BE2C (cell line): ENCODE results near the gene SOX5.
"Not testable (repeated sequence)": the region's sequence is repeated elsewhere in the genome, so short reads cannot be mapped to it uniquely, and the experiment has no call there.

Experiments
- DNase-seq: peaks from one replicate; pipeline ENCODE4 v3.0.0-alpha.2; 2020
- H3K27me3 ChIP-seq: fragments of 250-450 bp; sonication (Bioruptor Pico); 2 replicates; pipeline ENCODE4 v1.5.1; 2020; ENCODE audit warnings: mild to moderate bottlenecking
- H3K36me3 ChIP-seq: fragments of 250-450 bp; sonication (Bioruptor Pico); 2 replicates; pipeline ENCODE4 v1.5.1; 2020; ENCODE audit warnings: mild to moderate bottlenecking
- H3K4me1 ChIP-seq: fragments of 250-450 bp; sonication (Bioruptor Pico); 2 replicates; pipeline ENCODE4 v1.5.1; 2020
- H3K4me3 ChIP-seq: 2 replicates; pipeline ENCODE4 v1.5.1; 2011; ENCODE audit warnings: low read depth, low read length
- H3K9me3 ChIP-seq: fragments of 250-450 bp; sonication (Bioruptor Pico); 2 replicates; pipeline ENCODE4 v1.5.1; 2020
- CTCF ChIP-seq: IDR thresholded peaks from 2 replicates; pipeline ENCODE4 v1.5.1; 2012; ENCODE audit warnings: mild to moderate bottlenecking, low read depth, low read length

The SOX5 gene

GRCh38 chr12:23495472-23495871 is 454.0 kb downstream of the SOX5 start:
- Histone ChIP-seq H3K36me3 (no peaks in the 10 kb centered on the region), H3K4me1 (no peaks in the 10 kb centered on the region), H3K27me3 (no peaks in the 10 kb centered on the region), H3K4me3 (no peak overlapping the region), H3K9me3 (no peaks in the 10 kb centered on the region)
- no peak for TF ChIP-seq CTCF
- no peak for DNase-seq

DNA sequence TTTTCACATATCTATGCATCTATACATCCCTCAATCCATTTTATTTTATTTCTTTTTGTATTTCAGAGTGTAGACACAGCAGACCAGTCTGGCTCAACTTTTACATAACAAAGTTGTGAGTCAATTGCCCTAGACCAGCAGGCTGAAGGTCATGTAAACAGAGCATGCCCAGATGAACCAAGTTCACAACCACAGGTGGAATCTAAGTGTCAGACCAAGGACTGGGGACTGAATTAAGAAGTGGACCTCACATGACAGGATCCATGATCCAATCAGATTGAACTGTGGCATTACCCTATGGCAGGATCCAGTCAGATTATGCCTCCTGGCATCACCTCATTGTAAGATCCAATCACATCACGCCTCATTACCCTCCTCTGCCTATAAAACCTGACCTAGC is 455.8 kb downstream of the SOX5 start:
- Histone ChIP-seq H3K4me1 (no peaks in the 10 kb centered on the region), H3K36me3 (no peaks in the 10 kb centered on the region), H3K9me3 (no peaks in the 10 kb centered on the region), H3K27me3 (no peaks in the 10 kb centered on the region), H3K4me3 (no peak overlapping the region)
- DNase-seq, result no peak
- no peak for TF ChIP-seq CTCF

DNA sequence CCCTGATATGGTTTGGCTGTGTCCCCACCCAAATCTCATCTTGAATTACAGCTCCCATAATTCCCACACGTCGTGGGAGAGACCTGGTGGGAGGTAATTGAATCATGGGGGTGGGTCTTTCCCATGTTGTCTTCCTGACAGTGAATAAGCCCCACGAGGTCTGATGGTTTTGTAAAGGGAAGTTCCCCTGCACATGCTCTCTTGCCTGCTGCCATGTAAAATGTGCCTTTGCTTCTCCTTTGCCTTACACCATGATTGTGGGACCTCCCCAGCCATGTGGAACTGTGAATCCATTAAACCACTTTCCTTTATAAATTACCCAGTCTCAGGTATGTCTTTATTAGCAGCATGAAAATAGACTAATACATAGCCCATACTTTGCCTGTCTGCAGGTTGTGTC is 458.4 kb downstream of the SOX5 start:
- DNase-seq, H3K27me3 ChIP-seq, H3K36me3 ChIP-seq, H3K9me3 ChIP-seq, H3K4me3 ChIP-seq, H3K4me1 ChIP-seq: not testable (repeated sequence)

DNA sequence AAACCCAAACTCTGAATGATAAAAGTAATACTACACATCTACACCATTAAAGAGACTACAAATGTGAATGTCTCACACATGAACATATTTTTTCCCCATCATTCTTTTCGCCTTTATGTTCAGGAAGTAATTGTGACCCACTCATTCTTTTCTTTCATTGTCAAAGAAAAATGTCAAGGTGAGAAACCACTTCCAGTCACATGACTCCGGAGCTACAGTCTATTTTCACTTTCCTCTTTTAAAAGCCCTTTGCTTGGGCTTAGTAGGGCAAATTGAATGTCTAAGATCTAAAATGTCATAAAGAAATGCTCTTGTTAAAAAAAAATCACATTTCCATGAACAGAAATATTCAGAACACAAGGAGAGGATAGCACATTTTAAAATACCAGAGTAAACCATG is 461.3 kb downstream of the SOX5 start:
- TF ChIP-seq CTCF, result no peak
- no peak overlapping the region for H3K4me3 ChIP-seq
- H3K4me1 ChIP-seq, result no peaks in the 10 kb centered on the region
- no peaks in the 10 kb centered on the region for H3K27me3 ChIP-seq
- no peak for DNase-seq
- no peaks in the 10 kb centered on the region for H3K36me3 ChIP-seq
- H3K9me3 ChIP-seq, result no peaks in the 10 kb centered on the region

DNA sequence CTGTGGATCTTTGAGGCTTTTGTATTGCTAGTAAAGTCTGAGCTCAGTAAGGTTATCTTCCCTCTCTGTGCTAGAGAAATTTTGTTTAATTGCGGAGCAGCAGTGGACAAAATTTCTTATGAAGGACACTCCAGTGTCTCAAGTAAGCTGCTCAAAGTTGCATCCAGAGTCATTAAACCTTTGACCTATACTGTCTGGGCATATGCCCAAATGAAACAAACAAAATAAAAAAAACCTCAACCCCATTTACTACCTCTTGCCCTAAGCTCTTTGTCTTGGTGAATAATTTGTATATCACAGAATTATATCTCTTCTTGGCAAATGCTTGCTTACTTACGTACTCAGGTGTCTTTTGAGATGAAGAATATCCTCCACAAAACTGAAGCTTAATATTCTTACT is 465.2 kb downstream of the SOX5 start:
- no peaks in the 10 kb centered on the region for H3K36me3 ChIP-seq
- TF ChIP-seq CTCF, result no peak
- no peak for DNase-seq
- H3K27me3 ChIP-seq, result no peaks in the 10 kb centered on the region
- H3K9me3 ChIP-seq, result no peaks in the 10 kb centered on the region
- H3K4me3 ChIP-seq, result no peak overlapping the region
- no peaks in the 10 kb centered on the region for H3K4me1 ChIP-seq

GRCh38 chr12:23482571-23482970 is 466.9 kb downstream of the SOX5 start:
- no peaks in the 10 kb centered on the region for H3K9me3 ChIP-seq
- H3K4me3 ChIP-seq, result no peak overlapping the region
- no peaks in the 10 kb centered on the region for H3K4me1 ChIP-seq
- no peaks in the 10 kb centered on the region for H3K27me3 ChIP-seq
- no peak for DNase-seq
- H3K36me3 ChIP-seq, result no peaks in the 10 kb centered on the region
- TF ChIP-seq CTCF, result no peak
